Tibial nerve (tissue), 4 donors: ENCODE data around the gene ZC3H6.

ENCODE experiments used
- EP300 ChIP-seq, 2 donors: sonication (generic); formaldehyde crosslinking; IDR thresholded peaks; one replicate each; pipeline ENCODE4 v1.6.1; 2017; ENCODE audit warnings: antibody characterized with exemption in 2 of 2, mild to moderate bottlenecking in 1 of 2
- POLR2A ChIP-seq, 2 donors: fragments of 450-650 bp; IDR thresholded peaks; one replicate each; pipeline ENCODE4 v1.6.1; 2017; ENCODE audit warnings: antibody characterized with exemption in 2 of 2, mild to moderate bottlenecking in 2 of 2, moderate library complexity in 2 of 2
- TF ChIP-seq, protein P1 (sequence below), 5 experiments: fragments of 200-600 bp in 3 of 5; fragments of 450-650 bp in 2 of 5; sonication (generic) in 3 of 5; IDR thresholded peaks; one replicate each; pipeline ENCODE4 v1.5.1; 2016 to 2019; ENCODE audit warnings: antibody characterized with exemption in 5 of 5, mild to moderate bottlenecking in 3 of 5, moderate library complexity in 2 of 5

DNA sequence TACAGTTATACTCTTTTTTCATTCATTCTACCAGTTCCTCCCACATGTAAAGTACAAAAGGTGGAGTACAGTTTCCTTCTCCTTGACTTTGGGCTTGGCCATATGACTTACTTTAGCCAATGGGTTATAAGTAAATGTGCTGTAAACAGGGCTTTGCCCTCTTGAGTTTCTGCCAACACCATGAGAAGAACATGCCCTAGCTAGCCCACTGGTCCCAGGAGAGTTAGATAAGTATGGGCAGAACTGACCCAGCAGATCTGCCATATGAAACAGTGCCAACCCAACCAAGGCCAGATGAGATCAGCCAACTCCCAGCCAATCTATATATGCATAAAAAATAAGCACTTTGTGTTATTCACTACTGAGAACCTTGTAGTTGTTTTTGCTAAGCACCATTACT is 46.0 kb upstream of the ZC3H6 start:
- TF ChIP-seq, protein P1, sequence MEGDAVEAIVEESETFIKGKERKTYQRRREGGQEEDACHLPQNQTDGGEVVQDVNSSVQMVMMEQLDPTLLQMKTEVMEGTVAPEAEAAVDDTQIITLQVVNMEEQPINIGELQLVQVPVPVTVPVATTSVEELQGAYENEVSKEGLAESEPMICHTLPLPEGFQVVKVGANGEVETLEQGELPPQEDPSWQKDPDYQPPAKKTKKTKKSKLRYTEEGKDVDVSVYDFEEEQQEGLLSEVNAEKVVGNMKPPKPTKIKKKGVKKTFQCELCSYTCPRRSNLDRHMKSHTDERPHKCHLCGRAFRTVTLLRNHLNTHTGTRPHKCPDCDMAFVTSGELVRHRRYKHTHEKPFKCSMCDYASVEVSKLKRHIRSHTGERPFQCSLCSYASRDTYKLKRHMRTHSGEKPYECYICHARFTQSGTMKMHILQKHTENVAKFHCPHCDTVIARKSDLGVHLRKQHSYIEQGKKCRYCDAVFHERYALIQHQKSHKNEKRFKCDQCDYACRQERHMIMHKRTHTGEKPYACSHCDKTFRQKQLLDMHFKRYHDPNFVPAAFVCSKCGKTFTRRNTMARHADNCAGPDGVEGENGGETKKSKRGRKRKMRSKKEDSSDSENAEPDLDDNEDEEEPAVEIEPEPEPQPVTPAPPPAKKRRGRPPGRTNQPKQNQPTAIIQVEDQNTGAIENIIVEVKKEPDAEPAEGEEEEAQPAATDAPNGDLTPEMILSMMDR (IDR thresholded peaks at IDR 0.05), result no peak
- TF ChIP-seq POLR2A (IDR thresholded peaks at IDR 0.05) (no peak), EP300 (IDR thresholded peaks at IDR 0.05) (no peak)
